Aorta (tissue), 5 donors: ENCODE data around the gene SART3. TPM values are rescaled to one million over a fixed set of nuclear protein-coding genes. Genes with fewer than 3 reads are reported as not detected.

Experiments
- ATAC-seq: fragments of 200-7000 bp; cut with Tn5 transposase; one replicate; pipeline ENCODE4 v1.9.1; 2022; ENCODE audit warnings: moderate library complexity; ENCODE audit not compliant: low FRiP score
- DNase-seq, 2 donors: peaks; one replicate each; pipeline ENCODE4 v3.0.0-alpha.2; 2020
- H3K27ac ChIP-seq, 2 donors: one replicate each; pipeline ENCODE4 v1.5.1; 2013; ENCODE audit warnings: low read length in 2 of 2, mild to moderate bottlenecking in 2 of 2, moderate library complexity in 2 of 2, control low read depth in 1 of 2, inconsistent platforms in 1 of 2, low read depth in 1 of 2
- H3K27me3 ChIP-seq, 2 donors: one replicate each; pipeline ENCODE4 v1.6.1; 2013; ENCODE audit warnings: control low read depth in 1 of 2, low read length in 1 of 2, mild to moderate bottlenecking in 1 of 2, moderate library complexity in 1 of 2; ENCODE audit not compliant: insufficient read depth in 2 of 2, control insufficient read depth in 1 of 2
- H3K36me3 ChIP-seq, 2 donors: one replicate each; pipeline ENCODE4 v1.6.1; 2013; ENCODE audit warnings: control low read depth in 1 of 2, low read length in 1 of 2, mild to moderate bottlenecking in 1 of 2; ENCODE audit not compliant: insufficient read depth in 2 of 2, control insufficient read depth in 1 of 2
- H3K4me1 ChIP-seq, 2 donors: one replicate each; pipeline ENCODE4 v1.6.1; 2013; ENCODE audit warnings: low read length in 2 of 2, control low read depth in 1 of 2, mild to moderate bottlenecking in 1 of 2, moderate library complexity in 1 of 2; ENCODE audit not compliant: insufficient read depth in 2 of 2, control insufficient read depth in 1 of 2
- H3K4me3 ChIP-seq, 2 donors: one replicate each; pipeline ENCODE4 v1.5.1; 2013; ENCODE audit warnings: low read length in 2 of 2, control low read depth in 1 of 2, mild to moderate bottlenecking in 1 of 2
- H3K9me3 ChIP-seq: one replicate; pipeline ENCODE4 v1.6.1; 2013; ENCODE audit warnings: mild to moderate bottlenecking, low read length; ENCODE audit not compliant: control insufficient read depth
- WGBS, 2 donors: extraction: QIAGEN DNeasy Blood & Tissue Kit; methylation state at CpG; one replicate each; pipeline ENCODE4 v1.1.7; 2013; 5-methylcytosine and 5-hydroxymethylcytosine counted together
- intact Hi-C, 2 donors: fragments of 100-400 bp; cut with DNase I; formaldehyde crosslinking; loops; one replicate each; pipeline versions ENCODE4 v1.14.2 to v1.15.0; 2022
- polyA plus RNA-seq, 2 donors: library from polyadenylated mRNA; stranded (reverse); fragments of 200-250 nt; gene quantifications; one replicate each; pipeline ENCODE4 v1.2.3, GENCODE V29; 2013
- total RNA-seq, 2 donors: library from RNA; stranded (reverse); fragmentation: NEBNext Ultra II Directional; extraction: Animal tissue kit (Norgen Biotek cat#: 25700); gene quantifications; one replicate each; pipeline ENCODE4 v1.2.1, GENCODE V29; 2021
- donor health status: healthy with polysubstance abuse.
- donor health status: Bipolar disorder and iron deficiency.
- donor health status: DM: no; HTN: no; CAD: no.
- donor health status: DM: no; HTN: no; CAD: no.
- donor health status: DM: yes; HTN: yes; CAD: no.

SART3 gene
- total and polyA plus RNA-seq, 4 donors: 11.5 to 51.3 (median 35.0) TPM

DNA sequence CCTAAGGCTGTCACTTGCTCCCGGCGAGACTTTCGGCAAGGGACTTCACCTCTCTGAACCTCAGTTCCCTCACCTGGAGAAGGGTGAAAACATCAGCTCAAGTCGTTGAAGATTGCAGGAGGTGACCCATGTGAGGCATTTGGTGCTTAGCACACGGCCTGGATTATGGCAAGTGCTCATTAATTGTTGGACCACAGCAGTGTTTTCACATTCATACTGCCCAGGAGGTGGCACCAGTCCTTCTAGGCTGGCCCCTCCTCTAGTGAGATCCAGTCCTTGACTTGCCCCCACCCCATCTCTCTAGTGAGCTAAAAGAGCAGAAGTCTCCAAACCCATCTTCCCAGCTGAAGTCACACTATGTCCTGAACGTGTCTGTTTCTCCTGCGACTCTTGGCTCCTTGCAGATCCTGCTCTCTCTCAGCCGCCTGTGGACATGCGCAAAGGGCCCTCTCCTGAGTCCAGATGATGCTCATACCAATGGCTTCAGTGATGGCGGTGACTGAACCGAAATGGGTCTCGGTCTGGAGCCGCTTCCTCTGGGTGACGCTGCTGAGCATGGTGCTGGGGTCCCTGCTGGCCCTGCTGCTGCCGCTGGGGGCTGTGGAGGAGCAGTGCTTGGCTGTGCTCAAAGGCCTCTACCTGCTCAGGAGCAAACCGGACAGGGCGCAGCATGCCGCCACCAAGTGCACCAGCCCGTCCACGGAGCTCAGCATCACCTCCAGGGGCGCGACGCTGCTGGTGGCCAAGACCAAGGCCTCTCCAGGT lies 44.3 kb downstream of the SART3 start:
- Histone ChIP-seq H3K9me3 (no peaks in the 10 kb centered on the region), H3K27me3 (no peaks in the 10 kb centered on the region), H3K36me3 (peaks cover 0 to 5% of the 10 kb centered on the region in 2 donors), H3K4me3 (no peak overlapping the region), H3K4me1 (no peaks in the 10 kb centered on the region), H3K27ac (no peak overlapping the region)
- DNase-seq: no peak
- intact Hi-C loops: loop anchor here in 1 of 2 donors (5.0 kb wide), 1 partner anchor 754 kb away; the partner anchor contains the start of gene PRDM4
- WGBS, 2 donors: 80 to 81% methylated on average over 23 of the region's 23 CpGs
- ATAC-seq: no peak

DNA sequence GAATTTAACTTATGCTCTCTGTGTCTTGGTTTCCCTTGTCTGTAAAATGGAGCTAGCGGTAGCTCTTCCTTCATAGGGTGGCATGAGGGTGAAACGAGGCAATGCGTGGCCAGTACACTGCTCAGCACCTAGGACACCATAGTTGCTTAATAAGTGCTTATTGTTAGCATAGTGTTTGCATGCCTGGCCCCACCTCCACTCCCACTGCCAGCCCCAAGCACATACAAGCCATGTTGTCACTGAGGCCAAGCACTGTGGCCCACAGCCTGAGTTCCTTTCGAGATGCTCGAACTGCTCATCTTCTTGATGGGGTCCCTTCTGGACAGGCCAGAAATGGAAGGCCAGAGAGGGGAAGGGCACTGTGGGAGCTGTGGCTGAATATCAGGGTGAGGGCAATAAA lies 45.1 kb downstream of the SART3 start:
- intact Hi-C loops: loop anchor here in 1 of 2 donors (5.0 kb wide), 1 partner anchor 754 kb away; the partner anchor contains the start of gene PRDM4
- DNase-seq: no peak
- Histone ChIP-seq H3K9me3 (no peaks in the 10 kb centered on the region), H3K36me3 (peaks cover 0 to 5% of the 10 kb centered on the region in 2 donors), H3K27me3 (no peaks in the 10 kb centered on the region), H3K27ac (no peak overlapping the region), H3K4me3 (peak overlapping the region in 1 of 2 donors; percentile 57), H3K4me1 (no peaks in the 10 kb centered on the region)
- ATAC-seq: no peak
- WGBS, 2 donors: 55 to 57% methylated on average over 5 of the region's 5 CpGs

DNA sequence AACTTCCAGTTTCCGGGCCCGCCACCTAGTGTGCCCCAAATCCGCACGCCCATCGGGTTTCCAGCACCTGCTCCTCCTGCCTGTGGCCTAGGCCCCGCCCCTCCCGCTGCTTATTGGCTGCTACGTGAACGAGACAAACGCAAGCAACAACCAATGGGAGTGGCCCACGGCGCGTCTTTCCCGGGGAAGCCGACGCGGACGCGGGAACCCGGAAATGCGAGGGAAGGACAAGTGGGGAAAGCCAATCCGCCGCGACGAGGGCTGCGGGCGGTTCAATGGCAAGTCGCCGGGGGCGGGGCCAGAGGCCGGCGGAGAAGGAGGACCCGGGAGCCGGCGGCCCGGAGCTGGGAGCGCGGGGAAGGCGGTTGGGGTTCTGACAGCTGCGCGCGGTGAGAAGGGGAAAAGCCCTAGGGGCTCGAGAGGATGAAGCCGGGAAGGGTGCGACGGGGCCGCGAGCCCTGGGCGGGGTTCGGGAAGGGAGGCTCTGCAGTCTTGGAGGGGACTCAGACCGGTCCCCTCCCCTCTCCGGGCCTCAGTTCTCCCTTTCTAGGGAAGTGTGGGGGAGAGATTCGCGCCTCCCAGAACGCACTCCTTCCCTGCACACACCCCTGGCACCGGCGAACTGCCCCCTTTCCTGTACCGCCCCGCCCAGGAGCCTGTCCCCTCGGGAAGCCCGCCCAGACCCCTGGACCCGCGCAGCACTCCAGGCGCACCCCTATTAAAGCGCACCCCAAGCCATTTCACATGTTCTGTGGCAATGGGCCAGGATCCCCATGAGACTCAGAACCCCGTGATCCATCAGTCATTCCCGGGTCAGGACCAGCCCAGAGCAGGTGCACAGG lies 45.8 kb downstream of the SART3 start, which contains the start of gene FICD:
Gene FICD, plus strand, starts transcription at position 305 of the 842 bp plus-strand sequence. CDS start 1,696 bp downstream, outside the sequence.
- peak within 1 kb of the TSS; percentile 55 to 57 for H3K4me3 ChIP-seq
- intact Hi-C loops: loop anchor here (5.0 kb wide), 4 partner anchors 213 to 753 kb away; partner anchors contain the start of gene PRDM4 (in 1 of the 2)
- 0 to 1% methylated on average over 62 to 67 of the region's 67 CpGs for WGBS, 2 donors
- H3K36me3 ChIP-seq: peaks cover 0 to under 1% of the 10 kb centered on the region in 2 donors
- H3K4me1 ChIP-seq: no peaks in the 10 kb centered on the region
- H3K27me3 ChIP-seq: no peaks in the 10 kb centered on the region
- DNase-seq: peak; percentile 100
- peak; percentile 96 for ATAC-seq
- no peak within 1 kb of the TSS for H3K27ac ChIP-seq
- no peaks in the 10 kb centered on the region for H3K9me3 ChIP-seq

DNA sequence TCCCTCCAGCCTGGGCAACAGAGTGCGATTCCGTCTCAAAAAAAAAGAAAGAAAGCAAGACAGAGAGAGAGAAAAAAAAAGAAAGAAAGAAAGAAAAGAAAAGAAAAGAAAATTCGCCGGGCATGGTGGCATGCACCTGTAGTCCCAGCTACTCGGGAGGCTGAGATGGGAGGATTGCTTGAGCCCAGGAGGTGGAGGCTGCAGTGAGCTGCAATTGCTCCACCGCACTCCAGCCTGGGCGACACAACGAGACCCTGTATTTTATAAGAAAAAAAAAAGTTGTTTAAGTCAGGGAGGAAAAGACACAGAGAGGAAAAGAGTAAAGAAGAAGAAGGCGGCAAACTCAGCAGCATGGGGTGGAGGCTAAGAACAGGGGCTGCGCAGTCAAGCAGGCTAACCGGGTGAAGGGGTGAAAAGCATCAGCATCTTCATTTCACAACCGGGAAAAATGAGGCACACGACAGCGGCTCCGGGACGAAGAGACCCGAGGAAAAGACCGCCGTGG lies 46.5 kb downstream of the SART3 start:
- Histone ChIP-seq H3K4me3 (no peak overlapping the region), H3K36me3 (no peaks in the 10 kb centered on the region), H3K9me3 (no peaks in the 10 kb centered on the region), H3K4me1 (no peaks in the 10 kb centered on the region), H3K27ac (no peak overlapping the region), H3K27me3 (no peaks in the 10 kb centered on the region)
- ATAC-seq (no peak), DNase-seq (no peak)
- intact Hi-C loops: loop anchor here (5.0 kb wide), 3 partner anchors 212 to 522 kb away; no protein-coding TSS in a partner anchor
- WGBS, 2 donors: 25 to 27% methylated on average over 19 of the region's 19 CpGs

DNA sequence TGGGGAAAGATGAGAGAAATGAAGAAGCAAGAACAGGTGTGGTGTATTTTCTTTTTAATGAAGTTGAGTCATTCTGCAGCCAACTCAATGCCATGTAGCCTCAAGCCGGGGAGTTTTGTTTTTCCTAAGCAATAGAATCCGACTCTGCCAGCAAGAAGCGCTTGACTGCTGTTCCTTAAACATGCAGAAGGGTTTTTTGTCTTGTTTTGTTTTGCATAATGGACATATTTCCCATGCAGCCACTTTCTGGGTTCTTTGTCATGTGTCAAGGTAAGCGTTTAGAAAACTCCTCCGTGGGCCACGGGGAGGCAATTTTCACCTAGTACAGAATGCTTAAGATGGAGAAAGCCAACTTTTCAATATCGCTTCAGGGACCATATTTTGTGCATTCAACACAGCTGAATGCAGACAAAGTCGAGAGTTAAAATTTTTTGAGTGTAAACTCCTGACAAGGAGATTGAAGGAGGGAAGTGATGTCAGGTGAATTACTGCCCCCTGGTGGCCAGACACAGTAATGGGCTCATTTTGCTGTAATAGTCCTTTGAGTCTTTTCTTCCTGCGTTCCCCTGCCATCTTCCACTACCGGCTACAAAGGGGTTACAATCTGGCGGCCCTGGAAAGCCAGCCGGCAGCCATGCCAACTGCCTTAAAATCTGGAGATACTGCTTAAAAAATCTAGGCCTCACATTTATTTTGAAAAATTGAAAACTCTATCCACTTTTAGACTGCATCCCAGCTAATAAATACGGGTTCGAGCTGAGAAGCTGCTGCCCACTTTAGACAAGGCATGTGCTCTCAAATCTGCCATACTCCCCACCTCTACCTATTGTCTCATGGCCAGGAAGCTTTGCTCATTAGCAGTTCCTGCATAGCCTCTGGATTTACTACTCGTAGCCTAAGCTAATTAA lies 49.1 kb downstream of the SART3 start:
- WGBS, 2 donors: 12% methylated on average over 15 of the region's 15 CpGs
- no peak overlapping the region for H3K27ac ChIP-seq
- intact Hi-C loops: loop anchor here (2.0 to 5.0 kb wide), 4 partner anchors 210 to 520 kb away; no protein-coding TSS in a partner anchor

DNA sequence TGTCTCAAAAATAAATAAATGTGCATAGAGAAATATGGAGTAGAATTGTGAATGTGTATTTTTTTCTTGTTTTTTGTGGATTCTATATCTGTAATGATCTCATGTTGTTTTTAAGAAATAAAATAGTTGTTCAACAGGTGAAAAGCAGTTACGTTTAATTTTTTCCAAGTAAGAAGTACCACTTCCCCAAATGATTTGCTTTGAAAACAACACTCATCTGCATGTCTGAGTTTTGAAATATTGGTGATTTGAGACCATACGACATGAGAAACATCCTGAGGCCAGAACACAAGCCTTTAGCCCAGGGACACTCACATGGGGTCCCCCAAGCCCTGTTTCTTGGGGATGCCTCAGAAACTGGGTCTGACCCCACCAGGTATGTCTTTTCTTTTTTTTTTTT lies 50.1 kb downstream of the SART3 start:
- ATAC-seq (no peak), DNase-seq (no peak)
- Histone ChIP-seq H3K4me3 (no peak overlapping the region), H3K27me3 (no peaks in the 10 kb centered on the region), H3K36me3 (no peaks in the 10 kb centered on the region), H3K4me1 (no peaks in the 10 kb centered on the region), H3K27ac (no peak overlapping the region), H3K9me3 (no peaks in the 10 kb centered on the region)
- intact Hi-C loops: loop anchor here (2.0 to 5.0 kb wide), 4 partner anchors 209 to 519 kb away; no protein-coding TSS in a partner anchor
- 66 to 68% methylated on average over 2 of the region's 2 CpGs for WGBS, 2 donors

More for the DNA sequence above, 49.1 kb downstream of the SART3 start:
- ATAC-seq (no peak), DNase-seq (peak; percentile 74 to 85)
- H3K36me3 ChIP-seq: no peaks in the 10 kb centered on the region
- no peak overlapping the region for H3K4me3 ChIP-seq
- no peaks in the 10 kb centered on the region for H3K27me3 ChIP-seq
- no peaks in the 10 kb centered on the region for H3K4me1 ChIP-seq
- no peaks in the 10 kb centered on the region for H3K9me3 ChIP-seq

DNA sequence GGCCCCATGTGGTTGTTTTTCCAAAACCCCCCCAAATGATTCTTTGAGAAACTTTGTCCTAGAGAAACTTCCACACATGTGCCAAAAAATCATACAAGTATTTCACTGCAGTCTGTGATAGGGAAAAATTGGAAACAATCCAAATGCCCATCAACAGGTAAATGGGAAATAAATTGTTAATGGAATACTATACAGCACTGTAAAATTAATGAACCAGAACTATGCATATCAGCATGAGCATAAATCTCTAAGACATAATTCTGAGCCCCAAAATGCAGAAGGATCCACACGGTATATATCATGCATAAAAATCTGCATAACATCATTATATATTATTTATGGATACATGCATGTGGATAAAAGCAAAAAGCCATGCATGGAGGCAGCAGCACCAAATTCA lies 51.2 kb downstream of the SART3 start:
- 83 to 92% methylated on average over 1 of the region's 1 CpG for WGBS, 2 donors
- intact Hi-C loops: loop anchor here (2.0 to 5.0 kb wide), 4 partner anchors 208 to 518 kb away; no protein-coding TSS in a partner anchor
- H3K4me3 ChIP-seq: no peak overlapping the region

More for the DNA sequence above, 51.2 kb downstream of the SART3 start:
- no peaks in the 10 kb centered on the region for H3K36me3 ChIP-seq
- ATAC-seq (no peak), DNase-seq (no peak)
- H3K4me1 ChIP-seq: no peaks in the 10 kb centered on the region
- no peaks in the 10 kb centered on the region for H3K27me3 ChIP-seq
- H3K27ac ChIP-seq: no peak overlapping the region
- no peaks in the 10 kb centered on the region for H3K9me3 ChIP-seq
